Measurements from ENCODE around the gene SQOR. TPM values are rescaled to one million over a fixed set of nuclear protein-coding genes. Genes with fewer than 3 reads are reported as not detected.

SQOR gene
- total RNA-seq, result under 1 TPM in 1 of 2 donors, not detected in 1; 0.24 TPM
- polyA plus RNA-seq (2013, experiment 1 of 2), result 0.93 TPM
- polyA plus RNA-seq (2013, experiment 2 of 2), result 0.58 TPM
- long read RNA-seq, experiment 1, result 0 reads
- long read RNA-seq, experiment 2, partial matches to known transcripts, result 0 of 1 reads
- long read RNA-seq, experiment 2, other reads (novel, unspliced or antisense), result 0 of 1 reads
- long read RNA-seq, experiment 3, partial matches to known transcripts, result 0 of 2 reads
- long read RNA-seq, experiment 3, other reads (novel, unspliced or antisense), result 2 of 2 reads
- long read RNA-seq, experiment 4, result 0 reads

DNA sequence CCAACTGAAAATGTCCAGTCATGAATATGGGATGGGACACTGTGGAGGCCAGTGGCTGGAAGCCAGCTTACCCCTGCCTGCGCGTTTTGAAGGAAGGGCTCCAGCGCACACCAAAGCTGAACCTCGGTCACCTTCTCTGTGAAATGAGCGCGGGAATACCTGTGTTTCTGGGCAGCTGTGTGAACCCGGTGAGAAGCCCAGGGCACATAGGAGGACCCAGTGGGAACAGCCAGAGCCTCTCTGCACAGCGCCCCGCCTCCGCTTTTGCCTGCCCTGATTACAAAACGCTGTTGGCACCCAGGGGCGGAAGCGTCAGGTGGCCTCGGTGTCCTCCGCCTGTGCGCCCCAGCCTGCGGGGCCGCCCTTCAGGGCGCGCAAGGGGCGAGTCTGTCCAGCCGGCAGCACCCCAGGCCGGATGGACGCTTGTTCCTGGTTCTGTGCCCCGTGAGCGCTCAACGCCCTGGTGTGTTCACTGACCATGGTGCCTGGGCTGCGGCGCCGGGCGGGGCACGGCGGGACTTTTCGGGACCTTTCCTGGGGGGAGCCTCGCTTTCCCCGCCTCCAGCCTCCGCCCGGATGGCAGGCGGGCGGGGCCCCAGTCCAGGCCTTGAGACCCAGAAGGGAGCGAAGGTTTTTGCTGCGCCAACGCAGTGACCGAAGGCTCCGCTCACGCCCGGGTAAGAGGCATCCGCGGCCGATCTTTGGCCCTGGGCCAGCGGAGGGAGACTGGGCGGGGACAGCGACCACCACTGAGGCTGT lies at the start of gene SQOR:
SQOR (plus strand) TSS at position 598 of the 759 bp plus-strand sequence. CDS start 23,895 bp downstream, outside the sequence.
- peak within 1 kb of the TSS; percentile 61 for H3K4me3 Mint-ChIP-seq
- Histone ChIP-seq H3K9ac (ENCODE audit: extremely low read depth, low read length, poor library complexity, severe bottlenecking) (peak within 1 kb of the TSS; percentile 20), H3K9me3 (ENCODE audit: control insufficient read depth, low read length) (no peaks in the 10 kb centered on the region), H3K36me3 (ENCODE audit: control insufficient read depth, insufficient read depth, low read length) (no peaks in the 10 kb centered on the region), H3K27me3 (ENCODE audit: control insufficient read depth, insufficient read depth, low read length, poor library complexity, severe bottlenecking) (peaks cover 95% of the 10 kb centered on the region), H3K4me3 (ENCODE audit: low read length) (peak within 1 kb of the TSS; percentile 82), H3K4me1 (ENCODE audit: control insufficient read depth, insufficient read depth, low read length) (no peaks in the 10 kb centered on the region), H3K27ac (ENCODE audit: low read depth, low read length) (no peak within 1 kb of the TSS)
- H3K27me3 Mint-ChIP-seq (ENCODE audit: insufficient read depth), result peaks cover 98% of the 10 kb centered on the region
- H3K4me1 Mint-ChIP-seq, result peaks cover 4% of the 10 kb centered on the region
- H3K9me3 Mint-ChIP-seq, result peaks cover 2% of the 10 kb centered on the region
- H3K36me3 Mint-ChIP-seq (ENCODE audit: low read depth), result no peaks in the 10 kb centered on the region
- H3K27ac Mint-ChIP-seq, result no peak within 1 kb of the TSS
- no peak for TF ChIP-seq CTCF (conservative IDR thresholded peaks at IDR 0.05)
- 6 to 7% methylated on average over 42 to 53 of the region's 53 CpGs for whole genome bisulfite sequencing, 2 experiments (ENCODE audit: insufficient coverage in 1 of 2, insufficient read length in 1 of 2)
- DNase-seq, result peak; percentile 85

DNA sequence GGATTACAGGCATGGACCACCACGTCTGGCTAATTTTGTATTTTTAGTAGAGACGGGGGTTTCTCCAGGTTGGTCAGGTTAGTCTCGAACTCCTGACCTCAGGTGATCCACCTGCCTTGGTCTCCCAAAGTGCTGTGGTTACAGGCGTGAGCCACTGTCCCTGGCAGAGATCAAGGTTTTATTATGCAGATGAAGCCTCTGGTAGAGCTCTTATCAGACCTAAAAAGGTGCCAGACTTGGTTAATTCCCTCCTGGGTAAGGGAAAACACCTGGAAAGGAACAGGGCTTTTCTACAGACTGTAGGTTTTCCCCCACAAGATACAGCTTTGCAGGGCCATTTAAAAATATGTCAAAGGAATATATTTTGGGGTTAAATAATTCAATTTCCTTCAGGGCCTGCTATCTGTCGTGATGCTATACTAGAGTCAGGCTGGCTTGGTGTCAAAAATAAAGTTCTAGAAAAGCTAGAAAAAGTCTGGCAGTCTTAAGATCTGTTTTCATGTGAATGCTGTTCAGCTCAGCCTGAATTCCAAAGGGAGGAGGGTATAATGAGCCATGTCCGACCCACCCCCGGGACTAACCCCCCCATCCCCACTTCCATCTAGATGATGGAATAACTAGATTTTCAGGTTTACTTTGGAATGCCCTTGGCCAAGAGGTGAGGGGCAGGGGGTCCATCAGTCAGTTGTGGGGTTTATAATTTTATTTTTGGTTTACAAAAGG lies 49.6 kb upstream of the SQOR start:
- peaks cover 3% of the 10 kb centered on the region for H3K4me1 ChIP-seq (ENCODE audit: control insufficient read depth, insufficient read depth, low read length)
- no peaks in the 10 kb centered on the region for H3K36me3 ChIP-seq (ENCODE audit: control insufficient read depth, insufficient read depth, low read length)
- Mint-ChIP-seq H3K4me3 (peak overlapping the region; percentile 90), H3K9me3 (peaks cover 23% of the 10 kb centered on the region), H3K36me3 (ENCODE audit: low read depth) (peaks cover 6% of the 10 kb centered on the region), H3K27ac (peak overlapping the region; percentile 100), H3K4me1 (peaks cover 25% of the 10 kb centered on the region), H3K27me3 (ENCODE audit: insufficient read depth) (no peaks in the 10 kb centered on the region)
- H3K27ac ChIP-seq (ENCODE audit: low read depth, low read length), result peak overlapping the region; percentile 99
- no peaks in the 10 kb centered on the region for H3K27me3 ChIP-seq (ENCODE audit: control insufficient read depth, insufficient read depth, low read length, poor library complexity, severe bottlenecking)
- WGBS, 2 experiments (ENCODE audit: insufficient coverage in 1 of 2, insufficient read length in 1 of 2), result 67 to 71% methylated on average over 5 of the region's 7 CpGs
- DNase-seq, result peak; percentile 74
- H3K9me3 ChIP-seq (ENCODE audit: control insufficient read depth, low read length), result peaks cover 12% of the 10 kb centered on the region
- no peak for TF ChIP-seq CTCF (conservative IDR thresholded peaks at IDR 0.05)
- peak overlapping the region; percentile 94 for H3K4me3 ChIP-seq (ENCODE audit: low read length)
- H3K9ac ChIP-seq (ENCODE audit: extremely low read depth, low read length, poor library complexity, severe bottlenecking), result peak overlapping the region; percentile 98

DNA sequence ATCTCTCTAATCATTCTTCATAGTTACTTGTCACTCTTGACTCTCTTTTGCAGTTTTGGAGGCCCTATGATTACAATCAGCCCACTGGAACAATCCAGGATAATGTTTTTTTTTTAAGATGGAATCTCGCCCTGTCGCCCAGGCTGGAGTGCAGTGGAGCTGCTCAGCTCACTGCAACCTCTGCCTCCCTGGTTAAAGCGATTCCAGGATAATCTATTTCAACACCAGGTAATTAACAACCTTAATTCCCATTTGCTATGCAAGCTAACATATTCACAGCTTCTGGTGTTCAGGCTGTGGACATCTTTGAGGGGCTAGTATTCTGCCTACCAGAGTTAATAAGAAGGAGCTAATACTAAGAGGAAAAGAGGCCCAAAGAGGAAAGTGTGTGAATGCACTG lies 48.7 kb upstream of the SQOR start:
- Histone ChIP-seq H3K27me3 (ENCODE audit: control insufficient read depth, insufficient read depth, low read length, poor library complexity, severe bottlenecking) (no peaks in the 10 kb centered on the region), H3K4me1 (ENCODE audit: control insufficient read depth, insufficient read depth, low read length) (peaks cover 3% of the 10 kb centered on the region), H3K9me3 (ENCODE audit: control insufficient read depth, low read length) (peaks cover 12% of the 10 kb centered on the region), H3K4me3 (ENCODE audit: low read length) (peak overlapping the region; percentile 94), H3K36me3 (ENCODE audit: control insufficient read depth, insufficient read depth, low read length) (no peaks in the 10 kb centered on the region), H3K9ac (ENCODE audit: extremely low read depth, low read length, poor library complexity, severe bottlenecking) (peak overlapping the region; percentile 98), H3K27ac (ENCODE audit: low read depth, low read length) (peak overlapping the region; percentile 99)
- WGBS, 2 experiments (ENCODE audit: insufficient coverage in 1 of 2, insufficient read length in 1 of 2), result 92 to 95% methylated on average over 3 of the region's 3 CpGs
- Mint-ChIP-seq H3K4me3 (peak overlapping the region; percentile 90), H3K9me3 (peaks cover 23% of the 10 kb centered on the region), H3K27me3 (ENCODE audit: insufficient read depth) (no peaks in the 10 kb centered on the region), H3K4me1 (peaks cover 25% of the 10 kb centered on the region), H3K27ac (peak overlapping the region; percentile 100), H3K36me3 (ENCODE audit: low read depth) (peaks cover 6% of the 10 kb centered on the region)
- TF ChIP-seq CTCF (conservative IDR thresholded peaks at IDR 0.05), result no peak
- DNase-seq, result no peak

All from endodermal cell (in vitro differentiated cells).